GM12865 (cell line): Measurements from ENCODE around the gene STT3B.

Experiments used
- DNase-seq: peaks from one replicate; pipeline ENCODE4 v3.0.0; 2010; ENCODE audit warnings: low read depth
- H3K4me3 ChIP-seq: 2 replicates; pipeline ENCODE4 v1.5.1; 2011; ENCODE audit warnings: mild to moderate bottlenecking, low read depth, low read length, control low read depth
- CTCF ChIP-seq: IDR thresholded peaks from 2 replicates; pipeline ENCODE4 v1.5.1; 2011; ENCODE audit warnings: low read length, control low read depth, low read depth, inconsistent platforms; ENCODE audit not compliant: insufficient read depth; ENCODE audit errors: missing control alignments

STT3B gene

GRCh38 chr3:31491660-31492059 is 41.1 kb upstream of the STT3B start:
- H3K4me3 ChIP-seq = no peak overlapping the region
- no peak for TF ChIP-seq CTCF
- DNase-seq = no peak

GRCh38 chr3:31493149-31493548 is 39.6 kb upstream of the STT3B start:
- DNase-seq = no peak
- no peak overlapping the region for H3K4me3 ChIP-seq
- TF ChIP-seq CTCF = no peak

- no peak overlapping the region for H3K4me3 ChIP-seq
- TF ChIP-seq CTCF = no peak
- no peak for DNase-seq
These were observed 36.6 kb upstream of the STT3B start for GRCh38 chr3:31495971-31496665.

- no peak for DNase-seq
- no peak for TF ChIP-seq CTCF
- no peak overlapping the region for H3K4me3 ChIP-seq
These were observed 33.9 kb upstream of the STT3B start for GRCh38 chr3:31498791-31499190.

- DNase-seq = no peak
- TF ChIP-seq CTCF = no peak
- no peak overlapping the region for H3K4me3 ChIP-seq
These were observed 33.4 kb upstream of the STT3B start for GRCh38 chr3:31499281-31499680.

GRCh38 chr3:31502803-31503221 is 29.9 kb upstream of the STT3B start:
- H3K4me3 ChIP-seq = no peak overlapping the region
- TF ChIP-seq CTCF = no peak
- DNase-seq = peak; percentile 18

GRCh38 chr3:31503456-31503855 is 29.3 kb upstream of the STT3B start:
- no peak overlapping the region for H3K4me3 ChIP-seq
- TF ChIP-seq CTCF = no peak
- DNase-seq = no peak
